Measurements from ENCODE around the gene RNASE3.
"Not testable (repeated sequence)": the region's sequence is repeated elsewhere in the genome, so short reads cannot be mapped to it uniquely, and the experiment has no call there.

RNASE3 gene

DNA sequence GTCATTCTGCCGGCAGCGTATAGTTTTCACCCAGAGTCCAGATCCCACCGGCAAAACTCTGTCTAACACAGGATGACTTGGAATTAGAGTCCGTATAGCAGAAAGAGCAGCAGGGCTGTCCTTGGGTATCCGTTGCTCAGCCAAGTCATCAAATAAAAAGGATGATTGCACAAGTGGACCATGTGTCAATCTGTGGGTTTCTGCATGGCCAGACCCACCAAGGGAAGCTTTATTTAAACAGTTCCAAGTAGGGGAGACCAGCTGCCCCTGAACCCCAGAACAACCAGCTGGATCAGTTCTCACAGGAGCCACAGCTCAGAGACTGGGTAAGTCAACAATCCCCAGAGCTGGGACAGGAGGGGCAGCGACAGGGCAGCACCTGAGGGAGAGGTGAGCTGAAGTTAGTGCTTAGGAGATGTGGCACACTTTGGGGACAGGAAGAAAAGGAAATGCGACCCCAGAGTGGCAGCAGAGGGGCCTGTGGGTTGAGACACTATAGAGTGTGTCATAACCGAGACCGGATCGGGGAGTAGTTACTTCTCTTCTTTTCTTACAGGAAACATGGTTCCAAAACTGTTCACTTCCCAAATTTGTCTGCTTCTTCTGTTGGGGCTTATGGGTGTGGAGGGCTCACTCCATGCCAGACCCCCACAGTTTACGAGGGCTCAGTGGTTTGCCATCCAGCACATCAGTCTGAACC is at the start of gene RNASE3:
TSS of gene RNASE3 (plus strand) at position 260 of the 700 bp plus-strand sequence. CDS start at position 562, 302 bp downstream.
- not testable (repeated sequence) for DNase-seq (ENCODE audit: low read depth in 2 of 2)

GRCh38 chr14:20846560-20846959 is 44.6 kb upstream of the RNASE3 start:
- no peak for DNase-seq (ENCODE audit: low read depth in 2 of 2)

DNA sequence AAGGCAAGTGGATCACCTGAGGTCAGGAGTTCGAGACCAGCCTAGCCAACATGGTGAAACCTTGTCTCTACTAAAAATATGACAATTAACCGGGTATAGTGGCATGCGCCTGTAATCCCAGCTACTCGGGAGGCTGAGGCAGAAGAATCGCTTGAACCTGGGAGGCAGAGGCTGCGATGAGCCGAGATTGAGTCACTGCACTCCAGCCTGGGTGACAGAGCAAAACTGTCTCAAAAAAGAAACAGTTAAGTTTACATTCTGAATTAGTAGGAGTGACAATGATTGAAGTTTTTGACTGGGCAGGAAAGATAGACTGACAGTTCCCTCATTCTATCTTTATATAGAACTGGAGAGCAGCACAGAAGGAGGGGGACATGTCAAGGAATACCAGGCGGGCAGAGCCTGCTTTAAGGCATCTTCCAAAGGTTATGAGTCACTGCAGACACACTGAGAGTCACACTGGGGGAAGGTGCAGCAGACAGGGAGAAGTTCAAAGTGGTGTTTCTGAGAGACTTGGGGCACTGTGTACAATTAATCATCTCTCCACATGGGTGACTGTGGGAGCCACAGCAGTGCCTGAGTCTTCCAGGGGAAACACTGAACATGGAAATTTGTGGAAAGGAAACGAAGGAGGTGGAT is 42.8 kb upstream of the RNASE3 start:
- DNase-seq (ENCODE audit: low read depth in 2 of 2), result no peak

DNA sequence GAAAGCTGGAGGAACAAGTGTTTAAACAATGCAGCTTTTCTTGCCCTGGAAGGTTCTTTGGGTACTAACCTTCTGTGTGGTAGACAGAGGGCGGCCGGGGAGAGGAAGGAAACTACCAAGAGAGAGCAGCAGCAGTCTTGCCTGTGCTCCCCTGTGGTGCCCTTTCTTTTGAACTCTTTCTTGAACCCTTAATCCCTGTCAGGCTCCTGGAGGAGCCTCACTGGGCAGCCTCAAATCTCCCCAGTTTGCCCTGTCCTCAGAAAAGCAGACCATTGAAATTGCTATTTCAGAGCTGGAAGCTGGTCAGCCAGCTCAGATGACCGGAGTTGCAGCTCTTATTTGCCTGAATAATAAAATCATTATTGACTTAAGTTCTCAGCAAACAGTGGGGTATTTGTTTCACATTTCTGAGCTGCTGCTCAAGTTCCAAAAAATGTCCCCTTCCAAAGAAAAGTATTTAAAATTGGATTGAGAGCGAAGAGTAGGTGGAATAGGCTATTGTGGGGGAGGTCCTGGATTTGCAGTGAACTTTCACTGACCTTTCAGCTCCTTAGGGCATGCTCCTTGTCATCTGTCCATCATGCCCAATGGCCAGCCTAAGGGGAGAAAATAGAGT is 42.1 kb upstream of the RNASE3 start:
- DNase-seq (ENCODE audit: low read depth in 2 of 2), result no peak

- DNase-seq (ENCODE audit: low read depth in 2 of 2), result no peak
These were observed 38.1 kb upstream of the RNASE3 start for GRCh38 chr14:20853042-20853441.

GRCh38 chr14:20855652-20856291 is 35.4 kb upstream of the RNASE3 start:
- DNase-seq (ENCODE audit: low read depth in 2 of 2), result no peak

GRCh38 chr14:20857207-20857606 is 34.0 kb upstream of the RNASE3 start:
- no peak for DNase-seq (ENCODE audit: low read depth in 2 of 2)

- DNase-seq (ENCODE audit: low read depth in 2 of 2), result no peak
These were observed 33.4 kb upstream of the RNASE3 start for GRCh38 chr14:20857630-20858261.

DNA sequence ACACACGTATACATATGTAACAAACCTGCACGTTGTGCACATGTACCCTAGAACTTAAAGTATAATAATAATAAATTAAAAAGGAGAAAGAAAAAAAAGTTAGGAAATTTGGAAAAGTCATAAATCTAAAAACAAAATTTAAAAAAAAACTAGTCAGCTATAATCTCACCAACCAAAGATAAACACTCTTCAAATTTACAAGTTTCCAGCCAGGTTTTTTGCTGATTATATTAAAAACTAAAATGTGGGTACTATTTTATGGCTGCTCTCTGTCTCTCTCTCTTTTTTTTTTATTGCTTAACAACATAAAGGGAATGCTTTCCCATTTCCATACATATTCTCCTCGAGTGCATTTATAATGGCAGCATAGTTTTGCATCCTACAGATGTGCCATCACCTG is 25.0 kb upstream of the RNASE3 start:
- DNase-seq (ENCODE audit: low read depth in 2 of 2), result no peak

DNA sequence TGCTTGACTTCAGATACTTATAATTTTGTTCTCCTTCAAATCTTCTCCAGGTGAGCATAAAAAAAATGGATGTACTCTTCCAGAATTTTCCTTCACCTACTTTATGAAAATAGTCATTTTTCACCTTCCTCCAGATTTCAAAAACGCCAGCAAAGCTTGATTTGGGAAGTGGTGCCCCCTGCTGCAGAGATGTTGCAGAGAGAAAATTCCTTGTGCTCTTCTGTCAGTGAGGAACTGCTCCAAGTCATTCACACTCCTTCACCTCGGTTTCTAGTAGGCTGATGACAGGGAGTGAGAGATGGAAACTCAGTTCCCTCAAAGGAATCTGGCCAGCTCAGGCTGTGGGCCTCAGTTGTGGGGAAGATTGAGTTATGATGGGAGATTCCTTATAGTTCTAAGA is 24.2 kb upstream of the RNASE3 start:
- no peak for DNase-seq (ENCODE audit: low read depth in 2 of 2)

DNA sequence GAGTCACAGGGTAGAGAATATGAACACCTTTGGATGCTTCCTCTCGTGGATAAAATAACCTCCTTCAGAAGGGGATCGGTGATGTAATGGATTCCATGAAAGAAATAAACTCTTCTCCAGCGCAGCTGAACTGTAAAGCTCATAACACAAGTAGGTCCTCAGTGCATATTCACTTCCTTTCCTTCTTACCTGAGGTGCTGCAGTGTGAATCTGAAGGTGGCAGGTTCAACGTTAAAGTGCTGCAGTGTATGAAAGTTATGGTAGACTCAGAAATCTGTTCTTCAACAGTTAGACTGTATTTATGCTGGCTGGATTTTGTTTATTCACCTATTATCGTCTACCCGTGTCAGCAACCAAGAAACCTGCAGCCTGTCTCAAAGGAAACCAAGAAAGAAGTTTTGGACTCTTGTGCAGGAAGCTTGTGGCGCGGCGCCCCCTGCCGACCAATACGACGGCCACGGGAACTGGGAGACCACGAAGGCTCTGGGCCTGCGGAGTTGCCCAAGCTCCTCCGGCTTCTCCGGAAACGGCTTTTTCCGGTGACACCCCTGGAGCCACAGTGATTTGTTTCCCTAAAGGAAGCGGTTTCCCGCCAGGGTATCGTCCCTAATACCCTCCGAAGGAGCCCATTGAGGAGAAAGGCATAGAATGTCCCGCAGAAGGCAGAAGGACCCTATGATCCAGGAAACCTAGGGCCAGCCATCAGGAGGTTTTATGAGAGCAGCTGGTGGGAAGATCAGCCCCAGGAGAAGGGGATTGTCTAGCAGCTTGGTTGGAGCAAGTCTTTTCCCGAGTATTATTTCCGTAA is 17.6 kb upstream of the RNASE3 start:
- DNase-seq (ENCODE audit: low read depth in 2 of 2), result peak in 1 of 2 experiments; percentile 20

GRCh38 chr14:20877016-20877415 is 14.2 kb upstream of the RNASE3 start:
- DNase-seq (ENCODE audit: low read depth in 2 of 2), result no peak

DNA sequence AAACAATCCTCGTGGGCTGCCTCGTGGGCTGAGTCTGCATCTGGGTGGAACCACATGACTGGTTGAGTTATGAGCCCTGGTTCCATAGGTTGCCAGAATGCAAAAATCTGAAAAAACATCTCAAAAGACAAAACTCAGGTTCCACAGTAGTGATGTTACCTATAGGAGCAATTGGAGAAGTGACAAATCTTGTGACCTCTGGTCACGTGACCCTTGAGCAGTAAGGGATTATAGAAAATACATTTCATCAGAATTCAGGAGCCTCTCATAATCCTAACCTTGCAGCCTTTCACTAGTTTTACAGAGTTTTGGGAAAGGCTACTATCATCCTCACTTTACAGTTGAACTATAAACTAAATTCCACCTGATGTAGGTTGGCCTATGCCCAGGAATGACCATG is 12.5 kb upstream of the RNASE3 start:
- no peak for DNase-seq (ENCODE audit: low read depth in 2 of 2)

DNA sequence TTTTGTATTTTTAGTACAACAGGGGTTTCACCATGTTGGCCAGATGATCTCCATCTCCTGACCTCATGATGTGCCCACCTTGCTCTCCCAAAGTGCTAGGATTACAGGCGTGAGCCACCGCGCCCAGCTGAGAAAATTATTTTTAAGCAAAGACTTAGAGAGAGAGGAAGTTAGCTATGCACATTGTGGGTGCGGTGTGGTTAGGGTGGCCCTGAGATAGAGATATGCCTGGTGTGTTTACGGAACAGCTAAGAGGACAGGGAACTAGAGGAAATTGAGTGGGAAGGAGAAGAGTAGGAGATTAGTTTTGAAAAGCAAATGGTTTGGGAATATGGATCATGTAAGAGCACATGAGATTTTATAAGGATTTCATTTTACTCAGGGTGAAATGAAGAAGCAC is 10.0 kb upstream of the RNASE3 start:
- not testable (repeated sequence) for DNase-seq (ENCODE audit: low read depth in 2 of 2)

DNA sequence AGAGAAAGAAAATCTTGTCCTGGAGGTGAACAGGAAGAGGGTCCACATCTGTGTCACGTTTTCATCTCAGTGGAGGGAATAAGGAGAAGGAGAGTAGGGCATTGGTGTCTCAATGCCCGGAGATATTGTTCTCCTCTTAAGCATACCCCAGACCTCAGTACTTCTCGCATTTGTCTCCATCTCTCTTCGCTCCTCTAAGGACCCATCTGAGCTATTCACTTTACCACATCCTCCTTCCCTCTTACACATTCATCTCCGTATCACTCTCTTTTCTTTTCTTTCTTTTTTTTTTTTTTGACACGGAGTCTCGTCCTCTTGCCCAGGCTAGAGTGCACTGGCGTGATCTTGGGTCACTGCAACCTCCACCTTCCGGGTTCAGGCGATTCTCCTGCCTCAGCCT is 8.4 kb upstream of the RNASE3 start:
- DNase-seq (ENCODE audit: low read depth in 2 of 2), result not testable (repeated sequence)

GRCh38 chr14:20888411-20888810 is 2.8 kb upstream of the RNASE3 start:
- not testable (repeated sequence) for DNase-seq (ENCODE audit: low read depth in 2 of 2)

- DNase-seq (ENCODE audit: low read depth in 2 of 2), result not testable (repeated sequence)
These were observed 4.1 kb downstream of the RNASE3 start for GRCh38 chr14:20895322-20895721.

DNA sequence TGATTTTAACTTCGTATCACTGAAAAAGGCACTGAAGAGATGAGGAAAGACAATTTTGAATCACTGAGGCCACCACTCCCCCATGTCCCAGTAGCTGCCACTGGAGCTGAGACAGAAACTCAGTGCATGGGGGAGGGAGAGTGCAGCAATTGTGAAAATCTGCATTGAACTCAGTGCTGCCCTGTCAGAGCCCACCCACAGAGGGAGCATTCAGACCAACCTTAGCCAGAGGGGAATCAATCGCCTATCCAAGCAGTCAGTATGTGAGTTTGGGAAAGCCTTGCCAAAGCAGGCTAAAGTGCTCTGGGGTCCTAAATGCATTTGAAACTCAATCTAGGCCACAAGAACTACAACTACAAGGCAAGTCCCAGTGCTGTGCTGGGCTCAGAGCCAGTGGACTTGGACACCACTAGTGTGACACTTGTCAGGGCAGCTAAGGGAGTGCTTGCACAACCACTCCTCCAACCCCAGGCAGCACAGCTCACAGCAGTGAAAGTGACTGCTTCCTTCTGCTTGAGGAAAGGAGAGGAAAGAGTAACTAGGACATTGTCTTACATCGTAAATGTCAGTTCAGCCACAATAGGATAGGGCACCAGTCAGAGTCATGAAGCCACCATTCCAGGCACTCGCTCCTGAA is 13.3 kb downstream of the RNASE3 start:
- DNase-seq (ENCODE audit: low read depth in 2 of 2), result no peak

DNA sequence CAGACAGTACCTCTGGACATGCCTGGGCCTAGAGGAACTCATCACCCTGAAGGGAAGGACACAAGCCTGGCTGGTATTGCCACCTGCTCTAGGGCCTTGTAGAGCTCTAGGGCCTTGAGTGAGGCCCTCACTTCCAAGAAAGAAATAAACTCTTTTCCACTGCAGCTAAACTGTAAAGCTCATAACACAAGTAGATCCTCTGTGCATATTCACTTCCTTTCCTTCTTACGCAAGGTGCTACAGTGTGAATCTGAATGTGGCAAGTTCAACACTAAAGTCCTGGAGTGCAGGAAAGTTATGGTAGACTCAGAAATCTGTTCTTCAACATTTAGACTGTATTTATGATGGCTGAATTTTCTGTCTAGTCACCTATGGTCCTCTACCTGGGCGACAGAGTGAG is 14.5 kb downstream of the RNASE3 start:
- DNase-seq (ENCODE audit: low read depth in 2 of 2), result no peak

DNA sequence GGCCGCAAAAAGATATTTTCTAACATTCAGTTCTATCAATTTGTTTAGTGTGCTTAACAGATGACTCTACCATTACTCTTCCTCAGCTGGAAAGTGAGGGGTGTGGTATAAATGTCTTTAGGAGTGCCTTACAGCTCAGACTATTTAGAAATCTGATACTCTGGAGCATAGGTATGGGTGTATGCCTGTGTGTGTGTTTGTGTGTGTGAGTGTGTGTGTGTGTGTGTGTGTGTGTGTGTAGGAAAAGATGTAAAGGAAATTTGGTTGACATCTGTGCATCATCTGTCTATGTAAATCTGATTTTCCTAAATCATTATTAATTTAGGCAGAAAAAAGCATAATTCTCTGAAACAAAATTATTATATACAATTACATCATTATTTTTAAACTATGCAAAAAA is 16.0 kb downstream of the RNASE3 start:
- DNase-seq (ENCODE audit: low read depth in 2 of 2), result no peak

- DNase-seq (ENCODE audit: low read depth in 2 of 2), result not testable (repeated sequence)
These were observed 19.6 kb downstream of the RNASE3 start for GRCh38 chr14:20910822-20911221.
